CD4-positive, alpha-beta T cell treated with Interleukin-17A for 1 hour (primary cell): ENCODE results near the gene MCTP1.

Experiments used
- DNase-seq: peaks from one replicate; pipeline ENCODE4 v3.0.0-alpha.2; 2020

Gene MCTP1

DNA sequence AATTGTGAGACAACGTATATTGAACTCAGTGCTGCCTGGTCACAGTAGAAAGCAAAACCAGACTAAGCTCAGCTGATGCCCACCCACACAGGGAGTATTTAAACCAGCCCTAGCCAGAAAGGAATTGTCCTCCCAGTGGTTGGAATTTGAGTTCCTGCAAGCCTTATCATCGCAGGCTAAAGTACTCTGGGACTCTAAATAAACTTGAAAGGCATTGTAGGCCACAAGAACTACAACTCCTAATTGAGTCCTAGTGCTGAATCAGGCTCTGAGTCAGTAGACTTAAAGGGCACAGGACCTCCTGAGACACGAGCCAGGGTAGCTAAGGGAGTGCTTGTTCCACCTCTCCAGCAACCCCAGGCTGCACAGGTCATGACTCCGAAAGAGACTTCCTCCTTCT is 171.4 kb downstream of the MCTP1 start:
- DNase-seq: no peak

DNA sequence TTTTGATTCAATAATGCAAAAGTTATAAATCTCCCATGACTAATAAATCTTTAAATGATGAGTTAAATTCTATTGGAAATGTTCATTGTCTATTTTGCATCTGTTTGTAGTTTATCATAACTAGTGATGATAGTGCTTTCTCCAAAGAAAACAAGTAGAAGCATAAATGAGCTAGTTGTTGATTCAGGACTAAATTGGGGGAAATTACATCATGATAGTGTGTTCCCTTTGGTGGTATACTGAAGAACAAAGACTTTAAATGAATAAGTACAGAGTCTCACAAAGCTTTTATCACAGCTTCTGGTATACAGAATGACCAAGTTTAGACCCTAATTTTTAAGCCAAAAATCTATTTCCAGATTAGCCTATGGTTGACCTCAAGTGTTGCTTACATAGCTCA is 173.8 kb downstream of the MCTP1 start:
- DNase-seq: no peak

DNA sequence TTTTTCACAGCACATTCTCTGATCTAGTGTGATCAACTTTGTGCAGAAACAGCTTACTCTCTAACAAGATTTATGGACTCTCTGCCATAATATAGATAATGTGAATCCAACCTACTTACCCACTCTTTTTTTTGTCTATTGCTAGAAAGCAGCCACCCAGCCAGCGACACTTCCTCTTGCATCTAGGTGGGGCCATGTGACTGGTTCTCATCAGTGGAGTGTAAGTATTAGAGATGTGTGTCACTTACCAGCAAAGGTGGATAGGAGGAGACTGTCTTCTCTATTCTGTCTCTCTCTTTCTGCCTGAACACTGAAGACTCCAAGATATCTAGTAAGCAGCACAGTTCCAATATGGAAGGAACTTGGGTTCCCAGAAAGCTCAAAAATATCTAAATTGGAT is 174.8 kb downstream of the MCTP1 start:
- DNase-seq: no peak

DNA sequence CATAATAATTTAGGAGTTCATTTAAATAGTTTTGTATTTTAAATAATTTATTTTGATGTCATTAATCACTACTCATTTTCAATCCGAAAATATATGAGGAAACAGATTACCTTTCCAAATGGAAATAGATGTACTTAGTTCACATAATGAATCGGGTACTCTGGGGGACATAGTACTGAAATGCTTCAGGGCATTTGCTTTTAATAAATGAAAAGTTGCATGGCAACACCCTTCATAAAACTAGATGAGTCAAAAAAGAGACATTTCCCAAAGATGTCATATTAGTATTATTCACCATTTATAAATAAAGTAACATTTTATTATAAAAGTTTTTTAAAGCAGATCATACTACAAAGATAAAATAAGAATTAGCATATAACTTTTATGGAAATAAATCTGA is 177.8 kb downstream of the MCTP1 start:
- DNase-seq: no peak

DNA sequence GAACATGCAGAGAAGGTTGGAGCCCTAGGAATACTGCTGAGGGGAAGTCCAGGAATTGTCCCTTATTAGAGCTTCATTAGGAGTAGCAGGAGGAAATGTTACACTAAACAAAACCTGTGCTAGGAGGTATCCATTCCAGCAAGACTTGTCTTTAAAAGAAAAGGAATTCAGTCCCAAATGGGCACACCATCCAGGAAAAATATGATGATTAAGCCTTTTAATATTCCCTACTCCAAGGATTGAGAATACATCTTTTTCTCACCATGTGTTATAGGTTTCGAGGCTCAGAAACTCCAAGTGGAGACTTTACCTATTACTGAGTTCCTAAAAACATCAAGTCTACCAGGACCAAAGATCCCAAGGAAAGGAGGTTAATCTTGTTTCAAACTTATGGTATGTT is 179.3 kb downstream of the MCTP1 start:
- DNase-seq: no peak

DNA sequence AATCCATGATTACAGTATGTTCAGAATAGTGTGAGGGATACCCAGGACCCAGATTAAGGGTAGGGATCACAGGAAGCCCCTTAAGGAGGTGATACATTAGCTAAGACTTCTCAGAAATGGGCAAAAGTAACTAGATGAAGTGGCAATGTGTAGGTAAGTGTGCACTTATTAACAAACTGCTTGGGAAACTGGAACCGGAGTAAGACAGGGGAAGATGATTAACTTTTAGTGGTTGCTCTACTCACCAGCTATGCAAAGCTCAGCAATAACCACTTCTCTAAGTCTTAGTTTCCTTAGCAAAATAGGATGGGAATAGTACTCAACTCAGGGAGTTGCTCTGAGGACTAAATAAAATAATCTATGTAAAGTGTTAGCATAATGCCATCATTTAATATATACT is 182.2 kb downstream of the MCTP1 start:
- no peak for DNase-seq

DNA sequence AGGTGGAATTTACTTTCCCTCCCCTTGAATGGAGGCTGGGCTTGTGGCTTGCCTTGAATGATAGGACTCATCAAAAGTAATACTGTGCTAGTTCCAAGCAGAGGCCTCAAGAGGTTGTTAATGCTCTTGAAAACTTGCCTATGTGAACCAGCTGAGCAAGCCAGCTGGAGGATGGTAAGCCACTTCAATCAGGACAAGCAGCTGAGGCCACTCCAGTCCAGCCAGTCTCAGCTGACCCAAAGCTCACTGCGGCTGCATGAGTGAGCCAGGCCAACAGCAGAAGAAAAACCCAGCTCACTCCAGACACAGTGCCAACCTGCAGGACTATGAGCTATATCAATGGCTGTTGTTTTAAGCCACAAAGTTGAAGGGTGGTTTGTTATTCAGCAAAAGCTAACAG is 182.8 kb downstream of the MCTP1 start:
- no peak for DNase-seq

DNA sequence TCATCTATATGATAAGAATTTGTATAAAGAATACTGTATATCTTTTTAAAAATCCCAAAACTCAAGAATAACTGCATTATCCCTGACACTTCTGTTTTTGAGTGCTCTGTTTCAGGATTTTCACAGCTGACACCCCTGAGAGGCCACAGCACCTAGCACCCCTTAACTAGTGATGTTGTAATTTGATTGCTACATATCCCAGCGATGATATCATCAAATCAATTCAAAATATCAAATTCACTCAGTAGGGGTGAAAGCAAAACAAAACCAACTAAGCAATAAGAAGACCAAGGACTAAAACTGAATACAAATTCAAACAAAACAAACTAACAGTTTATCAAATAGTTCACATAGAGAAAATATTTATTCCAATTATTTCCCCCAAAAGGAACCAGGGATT is 184.3 kb downstream of the MCTP1 start:
- DNase-seq: no peak

DNA sequence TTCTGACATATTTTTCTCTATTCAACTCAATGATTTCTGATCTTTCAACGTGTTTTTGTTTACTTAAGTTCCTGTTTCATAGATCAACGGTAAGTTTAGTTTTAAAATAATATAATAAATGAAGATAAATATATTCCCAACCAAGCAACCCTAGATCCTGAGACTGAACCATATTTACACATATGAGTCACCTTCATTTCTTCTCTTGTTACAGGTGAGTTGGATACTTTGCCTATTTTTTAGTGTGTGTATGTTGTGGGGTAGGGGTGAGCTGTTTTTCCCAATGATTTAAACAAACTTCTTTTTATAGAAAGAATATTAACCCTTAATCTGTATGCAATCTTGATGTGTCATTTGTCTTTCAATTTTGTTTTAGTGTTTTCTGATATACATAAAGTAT is 186.9 kb downstream of the MCTP1 start:
- no peak for DNase-seq

DNA sequence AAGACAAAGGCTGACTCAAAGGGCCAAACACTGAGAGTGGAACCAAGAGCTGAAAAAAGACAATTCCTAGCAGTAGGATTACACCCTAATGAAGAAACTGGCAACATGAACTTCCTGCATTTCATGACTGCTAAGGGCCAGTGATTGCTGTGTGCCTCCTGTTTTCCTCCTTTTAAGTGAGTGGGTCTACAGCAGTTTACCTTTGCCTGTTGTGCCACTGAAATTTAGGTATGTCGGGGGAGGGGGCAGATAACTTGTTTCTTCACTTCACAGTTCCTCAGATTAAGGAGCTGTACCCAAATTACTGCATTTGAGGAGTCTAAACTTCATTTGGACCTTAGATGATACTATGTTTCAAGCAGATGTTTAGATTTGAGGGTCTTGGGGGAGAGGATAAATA is 191.7 kb downstream of the MCTP1 start:
- no peak for DNase-seq

DNA sequence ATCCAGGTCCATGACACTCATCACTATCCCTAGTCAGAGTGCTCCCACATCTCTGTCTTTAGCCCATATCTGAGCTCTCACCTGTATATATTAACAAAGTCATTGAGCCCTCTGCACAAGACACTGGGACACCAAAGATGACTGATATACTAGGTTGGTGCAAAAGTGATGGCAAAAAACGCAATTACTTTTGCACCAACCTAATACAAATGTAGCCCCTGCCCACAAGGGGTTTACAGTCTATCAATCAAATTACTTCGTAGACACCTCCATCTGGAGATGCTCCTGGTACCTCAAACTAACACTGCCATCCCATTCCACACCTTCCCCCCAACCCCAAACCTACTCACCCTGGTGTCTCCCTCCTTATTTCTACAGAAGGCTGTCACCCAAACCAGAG is 194.1 kb downstream of the MCTP1 start:
- DNase-seq: no peak

DNA sequence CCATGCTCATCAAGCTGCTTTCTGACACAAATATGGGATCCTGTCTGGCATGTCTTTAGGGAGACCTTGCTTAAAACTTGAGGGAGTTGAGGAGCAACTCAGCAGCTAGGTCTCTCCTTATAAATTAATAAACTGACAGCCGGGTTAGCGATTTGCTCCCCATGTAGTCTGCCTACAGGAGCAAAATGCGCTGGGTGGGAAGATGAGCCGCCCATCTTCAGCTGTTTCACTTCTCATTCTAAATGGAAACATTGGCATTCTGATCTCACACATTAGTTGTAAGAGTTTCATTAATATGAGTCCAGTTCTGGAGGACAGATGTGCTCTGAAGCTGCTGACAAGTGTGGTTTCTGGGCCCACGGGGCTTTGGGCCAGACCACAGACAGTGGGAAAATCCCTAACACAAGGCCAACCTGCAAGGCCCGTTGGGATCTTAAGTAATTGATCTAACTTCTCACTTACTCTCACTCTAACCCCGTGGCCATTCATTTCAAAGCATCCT is 197.0 kb downstream of the MCTP1 start:
- no peak for DNase-seq

DNA sequence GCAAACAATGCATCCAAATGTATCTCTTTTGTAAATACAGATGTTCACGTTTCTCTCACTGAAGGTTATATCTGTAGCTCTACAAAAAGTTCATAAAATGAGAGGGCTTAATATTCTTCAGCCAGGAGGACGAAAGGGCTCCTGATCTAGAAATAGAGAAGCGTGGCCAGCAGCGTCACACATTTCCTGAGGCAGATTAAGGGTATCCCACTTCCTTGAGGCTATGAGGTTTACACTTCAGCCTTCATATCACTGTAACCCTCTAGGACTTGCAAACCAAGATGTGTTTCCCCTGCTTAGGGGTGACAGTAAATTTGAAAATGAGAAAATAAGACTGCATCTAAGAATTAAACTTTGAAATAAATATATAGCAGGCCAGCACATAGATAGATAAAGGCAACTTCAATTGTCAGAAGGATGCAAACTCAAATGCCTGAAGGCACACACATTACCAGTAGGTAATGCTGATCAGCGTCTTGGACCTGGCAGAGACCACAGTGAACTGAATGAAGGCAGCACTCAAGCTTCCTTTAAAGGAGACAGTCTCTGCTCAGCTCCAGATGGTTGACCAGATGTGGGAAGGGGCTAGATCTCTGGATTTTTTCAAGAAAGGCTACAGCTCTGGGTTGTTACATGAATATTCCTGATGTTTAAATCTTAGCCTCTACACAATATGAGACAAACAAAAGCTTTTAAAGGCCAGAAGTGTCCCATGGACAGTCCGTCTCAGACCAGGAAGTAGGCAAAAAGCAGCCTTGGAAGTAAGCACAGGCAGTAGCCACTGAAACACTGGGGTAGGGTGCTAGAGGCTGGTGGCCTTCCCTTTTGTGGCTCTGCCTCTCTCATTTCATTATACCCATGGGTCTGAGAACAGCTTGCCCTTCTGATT is 197.7 kb downstream of the MCTP1 start:
- DNase-seq: no peak

DNA sequence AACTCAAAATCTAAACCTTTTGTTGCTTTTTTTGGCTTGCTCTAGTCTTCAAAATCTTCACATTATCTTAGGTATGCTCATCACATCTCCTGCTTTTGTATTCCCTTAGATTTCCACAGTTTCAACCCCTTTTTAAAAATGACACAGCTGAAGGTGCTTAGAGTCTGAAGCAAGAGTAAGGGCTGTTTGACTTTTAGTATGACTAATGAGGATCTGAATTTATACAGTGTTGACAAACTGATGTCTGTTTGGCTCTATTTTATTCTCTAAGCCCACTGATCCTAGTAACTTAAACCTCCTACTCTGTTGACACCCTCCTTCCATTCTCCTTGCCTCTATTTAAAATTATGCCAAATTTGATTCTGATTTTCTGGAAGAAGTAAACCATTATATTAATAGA is 200.1 kb downstream of the MCTP1 start:
- DNase-seq: no peak

DNA sequence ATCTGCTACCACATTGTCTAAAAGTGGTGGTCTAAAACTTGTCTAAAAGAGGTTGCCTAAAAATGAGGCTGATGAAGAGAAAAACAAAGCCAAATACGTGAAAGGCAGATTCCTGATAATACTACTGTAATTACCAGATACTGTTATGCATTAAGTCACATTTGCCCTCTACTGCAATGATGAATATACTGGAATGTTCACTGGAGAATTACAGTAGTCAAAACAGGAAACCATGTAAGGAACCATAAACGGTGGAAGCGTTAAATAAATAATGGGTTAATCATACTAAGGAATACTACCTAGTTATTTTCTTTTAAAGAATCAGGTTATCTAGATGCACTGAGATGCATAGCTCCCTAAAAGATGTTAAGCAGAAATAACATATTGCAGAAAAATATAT is 201.3 kb downstream of the MCTP1 start:
- DNase-seq: no peak

DNA sequence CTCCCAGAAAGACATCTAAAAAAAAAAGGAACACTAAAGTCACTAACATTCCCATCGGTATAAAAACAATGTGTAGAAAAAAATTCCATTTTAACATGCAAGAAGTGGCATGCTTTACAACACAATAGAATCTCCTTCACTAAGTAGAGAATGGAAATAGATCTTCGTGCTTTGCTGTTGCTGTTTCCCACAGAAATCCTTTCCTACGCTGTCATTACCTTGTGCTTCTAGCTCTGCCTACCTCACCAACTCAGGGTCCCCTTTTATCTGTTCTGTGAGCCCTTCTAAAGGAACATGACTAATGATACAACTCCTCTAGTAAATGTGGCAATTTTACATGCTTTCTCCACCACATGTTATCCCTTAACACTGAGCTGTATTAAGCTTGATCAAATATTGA is 202.9 kb downstream of the MCTP1 start:
- DNase-seq: no peak

DNA sequence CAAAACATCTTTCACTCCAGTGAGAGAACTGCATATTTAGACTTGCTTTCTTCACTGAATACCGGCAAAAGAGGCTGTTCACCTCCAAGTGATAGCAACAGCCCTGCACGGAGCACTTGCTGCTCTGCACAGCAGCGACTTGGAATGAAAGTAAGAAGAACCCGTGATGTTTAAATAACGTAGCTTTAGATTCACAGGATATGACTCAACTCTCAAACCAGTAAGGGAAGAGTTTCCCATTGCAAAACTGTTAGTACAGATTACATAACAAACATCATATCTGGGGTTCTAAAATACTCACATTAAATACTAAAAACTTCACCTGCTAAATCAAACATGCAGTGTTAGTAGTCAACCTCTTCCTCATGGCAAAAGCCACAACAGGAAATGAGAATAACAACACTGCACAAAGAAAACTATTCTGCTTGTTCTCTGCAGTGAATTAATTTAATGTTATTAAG is 203.4 kb downstream of the MCTP1 start:
- peak; percentile 43 for DNase-seq

DNA sequence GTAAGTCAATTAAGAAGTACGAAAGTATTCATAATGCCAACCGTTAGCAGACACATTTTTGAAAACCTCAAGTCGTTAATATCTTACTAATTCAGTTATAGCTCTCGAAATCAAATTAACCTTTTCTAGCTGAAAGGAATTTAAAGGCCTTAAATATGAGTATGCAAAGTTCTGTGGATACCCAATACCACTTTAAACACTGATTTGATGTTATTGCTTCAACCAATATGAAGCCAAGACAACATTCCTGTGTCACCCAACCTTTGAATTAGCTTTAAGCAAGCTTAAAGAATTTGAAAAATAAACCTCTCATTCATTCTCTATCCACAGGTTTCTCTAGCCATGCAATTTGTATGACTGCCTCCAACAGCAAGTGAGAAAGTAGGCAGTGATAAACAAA is 204.5 kb downstream of the MCTP1 start:
- no peak for DNase-seq

DNA sequence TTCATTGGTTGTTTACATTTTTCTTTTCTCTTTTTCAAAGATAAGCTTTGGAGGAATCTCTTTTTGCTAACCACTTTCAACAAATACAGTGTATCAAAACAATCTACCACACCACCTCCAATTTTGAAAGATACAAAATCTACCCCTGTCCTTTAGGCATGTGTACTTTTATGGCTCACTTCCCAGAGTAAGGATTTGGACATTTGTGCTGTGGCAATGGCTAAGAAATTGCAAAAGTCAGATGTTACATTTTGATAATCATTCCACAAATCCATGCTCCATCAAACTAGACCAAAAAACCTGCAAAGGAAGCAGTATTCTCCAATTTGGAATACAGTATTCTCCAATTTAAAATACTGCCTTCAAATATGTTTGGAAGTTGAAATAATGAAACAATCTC is 204.9 kb downstream of the MCTP1 start:
- DNase-seq: no peak

DNA sequence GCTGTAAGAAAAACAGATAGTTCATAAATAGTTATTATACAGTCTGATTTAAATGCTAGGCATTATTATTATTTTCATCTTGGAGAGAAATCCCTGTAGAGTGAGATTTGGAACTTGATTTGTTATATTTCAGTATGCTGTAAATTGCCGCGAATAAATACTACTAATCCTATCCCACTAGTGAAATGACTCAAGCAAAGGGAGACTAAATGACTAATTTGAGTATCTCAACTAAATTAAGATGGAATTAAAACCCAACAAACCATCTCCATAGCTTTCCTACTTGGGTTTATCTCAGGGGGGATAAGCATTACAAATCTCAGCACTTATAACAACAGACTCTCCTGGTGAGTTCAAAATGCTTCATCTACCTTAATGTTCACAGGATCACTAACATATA is 206.0 kb downstream of the MCTP1 start:
- no peak for DNase-seq

DNA sequence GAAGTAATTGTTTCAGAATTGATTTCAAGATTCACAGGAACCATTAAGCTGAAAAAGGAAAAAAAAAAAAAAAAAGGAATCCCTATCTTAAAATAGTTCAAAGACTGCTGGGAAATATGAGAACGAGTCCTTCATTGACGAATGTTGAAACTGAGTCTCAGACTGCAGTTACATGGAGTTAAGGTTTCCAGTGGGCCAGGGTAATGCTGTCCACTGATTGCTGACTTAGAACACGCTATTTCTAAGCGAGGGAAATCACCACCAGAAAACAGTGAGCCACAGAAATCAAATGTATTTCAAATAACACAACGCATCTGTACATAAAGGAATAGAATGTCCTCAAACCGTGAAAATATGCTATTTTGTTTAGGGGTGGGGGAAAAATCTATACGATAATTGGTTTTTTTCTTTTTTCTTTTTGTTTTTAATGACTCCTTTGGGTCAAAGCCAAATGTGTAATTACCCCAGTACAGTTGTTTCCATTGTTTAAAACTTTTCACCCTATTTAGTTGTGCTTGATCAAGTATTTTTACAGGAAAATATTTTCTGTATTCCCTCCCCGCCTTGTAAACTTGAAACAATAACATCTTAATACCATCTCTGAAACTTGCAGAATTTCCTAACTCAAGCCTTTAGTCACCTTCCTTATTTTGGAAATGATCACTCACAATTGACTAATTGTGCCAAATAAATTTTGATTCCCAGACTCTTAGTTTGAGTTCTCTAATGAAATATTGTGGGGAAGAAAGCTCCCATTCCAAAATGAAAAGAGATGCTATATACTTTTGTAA is 208.3 kb downstream of the MCTP1 start:
- DNase-seq: no peak

DNA sequence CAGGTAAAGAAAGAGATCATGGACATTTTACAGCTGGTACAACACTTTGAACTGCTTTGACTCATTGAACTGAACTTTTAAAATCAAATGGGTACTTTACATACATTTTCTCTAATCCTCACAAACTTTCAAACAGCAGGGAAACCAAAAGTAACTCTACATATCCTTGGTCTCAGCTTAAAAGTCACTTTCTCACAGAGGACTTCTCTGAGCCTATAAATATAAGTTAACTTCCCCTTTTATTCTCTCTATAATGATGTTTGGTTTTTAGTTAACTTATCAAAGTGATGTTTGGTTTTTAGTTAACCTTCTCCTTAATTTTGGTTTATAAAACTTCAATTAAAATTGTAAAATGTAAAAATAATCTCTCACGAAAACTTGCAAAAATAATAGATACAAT is 209.8 kb downstream of the MCTP1 start:
- DNase-seq: no peak

DNA sequence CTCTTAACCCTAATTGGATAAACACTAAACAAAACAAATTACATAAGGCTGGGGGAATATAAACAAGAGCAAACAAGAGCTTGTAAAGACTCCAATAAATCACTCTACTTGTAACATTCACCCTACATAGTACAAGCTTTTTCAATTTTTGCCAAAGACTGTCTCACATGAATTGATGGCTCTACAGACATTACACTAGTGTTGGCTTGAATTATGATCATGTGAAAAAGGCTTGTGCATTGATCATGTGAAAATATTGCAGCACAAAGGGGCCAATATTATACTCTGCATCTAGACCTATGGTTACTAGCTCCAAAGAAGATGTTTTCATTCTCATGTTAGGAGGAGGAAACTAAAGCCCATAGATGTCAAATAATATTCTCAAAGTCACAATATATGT is 212.6 kb downstream of the MCTP1 start:
- no peak for DNase-seq

DNA sequence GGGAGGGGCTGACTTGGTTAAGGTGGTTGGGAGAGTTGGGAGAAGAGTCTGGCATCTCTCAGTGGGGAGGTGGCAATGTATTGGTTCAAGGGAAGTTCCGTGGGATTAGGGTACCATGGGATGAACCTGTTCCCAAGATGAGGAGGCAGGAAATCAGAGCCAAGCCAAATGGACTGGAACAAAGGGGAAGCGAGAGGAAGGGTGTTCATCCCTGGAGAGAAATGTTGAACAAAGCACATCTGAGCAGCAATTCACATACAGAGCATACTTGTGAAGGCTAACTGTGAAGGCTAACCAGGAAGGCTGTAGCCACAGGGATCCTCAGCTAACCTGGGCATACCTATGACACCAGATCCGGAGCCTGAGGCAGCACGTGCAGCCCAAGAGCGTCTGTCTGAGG is 214.0 kb downstream of the MCTP1 start:
- DNase-seq: no peak
